WTC11 (cell line): ENCODE results near the gene RMDN3. TPM values are rescaled to one million over a fixed set of nuclear protein-coding genes. Genes with fewer than 3 reads are reported as not detected.

Experiments used
- ATAC-seq: fragments of 200-7000 bp; cut with Tn5 transposase; 2 replicates; pipeline ENCODE4 v1.10.0; 2021; ENCODE audit warnings: mild to moderate bottlenecking, moderate library complexity
- CTCF ChIA-PET: fragments of 300-600 bp; sonication (Branson Sonifier 250); formaldehyde crosslinking; loops from one replicate; lab custom pipeline; 2021; ENCODE audit warnings: antibody characterized with exemption; lab: Charles Lee
- POLR2A ChIA-PET: fragments of 350-600 bp; sonication (Branson Sonifier 250); formaldehyde crosslinking; loops from one replicate; lab custom pipeline; 2021; ENCODE audit warnings: antibody characterized with exemption; lab: Charles Lee
- DNase-seq: peaks from one replicate; pipeline ENCODE4 v3.0.0; 2021; ENCODE audit warnings: low spot score
- H3K27ac Mint-ChIP-seq: 2 replicates; pipeline ENCODE4 v1.8.0; 2021; ENCODE audit warnings: mixed read lengths
- H3K27me3 Mint-ChIP-seq: 2 replicates; pipeline ENCODE4 v1.8.0; 2021; ENCODE audit warnings: low read depth, mild to moderate bottlenecking, moderate library complexity, mixed read lengths
- H3K36me3 Mint-ChIP-seq: 2 replicates; pipeline ENCODE4 v1.8.0; 2021; ENCODE audit warnings: mixed read lengths
- H3K4me1 Mint-ChIP-seq: 2 replicates; pipeline ENCODE4 v1.8.0; 2022; ENCODE audit warnings: mixed read lengths
- H3K4me3 Mint-ChIP-seq: 2 replicates; pipeline ENCODE4 v1.8.0; 2021; ENCODE audit warnings: mild to moderate bottlenecking, moderate library complexity, mixed read lengths
- H3K9me3 Mint-ChIP-seq: 2 replicates; pipeline ENCODE4 v1.8.0; 2021; ENCODE audit warnings: mixed read lengths
- CTCF ChIP-seq: fragments of 200-600 bp; IDR thresholded peaks from 2 replicates; pipeline ENCODE4 v1.8.0; 2022; ENCODE audit warnings: antibody characterized with exemption
- E2F1 ChIP-seq: sonication (generic); formaldehyde crosslinking; IDR thresholded peaks from 2 replicates; pipeline ENCODE4 v1.8.0; 2022; ENCODE audit warnings: mild to moderate bottlenecking, missing genetic modification reagents
- ELF4 ChIP-seq: sonication (generic); formaldehyde crosslinking; IDR thresholded peaks from 2 replicates; pipeline ENCODE4 v1.8.1; 2022; ENCODE audit warnings: low read depth, mild to moderate bottlenecking, moderate library complexity, missing genetic modification reagents
- ETV6 ChIP-seq: sonication (generic); formaldehyde crosslinking; IDR thresholded peaks from 2 replicates; pipeline ENCODE4 v1.8.1; 2022; ENCODE audit warnings: mild to moderate bottlenecking, missing genetic modification reagents
- FOXK1 ChIP-seq: sonication (generic); formaldehyde crosslinking; IDR thresholded peaks from 2 replicates; pipeline ENCODE4 v1.8.0; 2022; ENCODE audit warnings: mild to moderate bottlenecking, moderate library complexity, missing genetic modification reagents
- JAZF1 ChIP-seq: fragments of 250-450 bp; sonication (Bioruptor Pico); IDR thresholded peaks from 2 replicates; pipeline ENCODE4 v1.9.0; 2021; ENCODE audit warnings: moderate library complexity, mild to moderate bottlenecking, inconsistent platforms
- JUN ChIP-seq: sonication (generic); formaldehyde crosslinking; IDR thresholded peaks from 2 replicates; pipeline ENCODE4 v1.8.0; 2023; ENCODE audit warnings: mild to moderate bottlenecking, missing genetic modification reagents
- KAT7 ChIP-seq: sonication (generic); formaldehyde crosslinking; IDR thresholded peaks from 2 replicates; pipeline ENCODE4 v1.8.1; 2023; ENCODE audit warnings: missing genetic modification reagents, mild to moderate bottlenecking, borderline replicate concordance
- MXD4 ChIP-seq: fragments of 250-450 bp; sonication (Bioruptor Pico); IDR thresholded peaks from 2 replicates; pipeline ENCODE4 v1.8.0; 2021; ENCODE audit warnings: mild to moderate bottlenecking, moderate library complexity, borderline replicate concordance
- NFYB ChIP-seq: sonication (generic); formaldehyde crosslinking; conservative IDR thresholded peaks from 2 replicates; pipeline ENCODE4 v1.8.0; 2022; ENCODE audit warnings: low read depth, missing genetic modification reagents
- NR1H2 ChIP-seq: sonication (generic); formaldehyde crosslinking; IDR thresholded peaks from 2 replicates; pipeline ENCODE4 v1.9.0; 2021; ENCODE audit warnings: mild to moderate bottlenecking, moderate library complexity, missing genetic modification reagents
- OVOL2 ChIP-seq: fragments of 250-450 bp; sonication (Bioruptor Pico); IDR thresholded peaks from 2 replicates; pipeline ENCODE4 v1.9.0; 2021; ENCODE audit warnings: mild to moderate bottlenecking, borderline replicate concordance
- RELA ChIP-seq: sonication (generic); formaldehyde crosslinking; IDR thresholded peaks from 2 replicates; pipeline ENCODE4 v1.8.1; 2022; ENCODE audit warnings: missing genetic modification reagents, mild to moderate bottlenecking, borderline replicate concordance
- RORB ChIP-seq: fragments of 250-450 bp; sonication (Bioruptor Pico); IDR thresholded peaks from 2 replicates; pipeline ENCODE4 v1.9.0; 2021; ENCODE audit warnings: mild to moderate bottlenecking
- SMAD4 ChIP-seq: sonication (generic); formaldehyde crosslinking; IDR thresholded peaks from 2 replicates; pipeline ENCODE4 v1.8.0; 2022; ENCODE audit warnings: mild to moderate bottlenecking, missing genetic modification reagents
- TCF7 ChIP-seq: sonication (generic); formaldehyde crosslinking; IDR thresholded peaks from 2 replicates; pipeline ENCODE4 v1.8.0; 2022; ENCODE audit warnings: mild to moderate bottlenecking, low read depth, missing genetic modification reagents, moderate library complexity
- ZNF121 ChIP-seq: sonication (generic); formaldehyde crosslinking; IDR thresholded peaks from 2 replicates; pipeline ENCODE4 v1.8.0; 2023; ENCODE audit warnings: missing genetic modification reagents
- ZNF219 ChIP-seq: sonication (generic); formaldehyde crosslinking; IDR thresholded peaks from 2 replicates; pipeline ENCODE4 v1.8.0; 2023; ENCODE audit warnings: missing genetic modification reagents, mild to moderate bottlenecking, borderline replicate concordance
- ZNF423 ChIP-seq: fragments of 250-450 bp; sonication (Bioruptor Pico); IDR thresholded peaks from 2 replicates; pipeline ENCODE4 v2.1.2; 2022; ENCODE audit warnings: mild to moderate bottlenecking, moderate library complexity
- total RNA-seq: library from RNA; stranded (reverse); gene quantifications from 3 replicates; pipeline ENCODE4 v1.2.3, GENCODE V29; 2021
- TF ChIP-seq, protein P1 (sequence below): sonication (generic); formaldehyde crosslinking; conservative IDR thresholded peaks from 2 replicates; pipeline ENCODE4 v1.8.1; 2022; ENCODE audit warnings: mild to moderate bottlenecking, missing genetic modification reagents
- TF ChIP-seq, protein P2 (sequence below): sonication (generic); formaldehyde crosslinking; IDR thresholded peaks from 2 replicates; pipeline ENCODE4 v1.8.1; 2022; ENCODE audit warnings: low read depth, mild to moderate bottlenecking, moderate library complexity, missing genetic modification reagents, borderline replicate concordance
- TF ChIP-seq, protein P3 (sequence below): fragments of 250-450 bp; sonication (Bioruptor Pico); IDR thresholded peaks from 2 replicates; pipeline ENCODE4 v1.9.0; 2021; ENCODE audit warnings: mild to moderate bottlenecking
- TF ChIP-seq, protein P4 (sequence below): fragments of 250-450 bp; sonication (Bioruptor Pico); IDR thresholded peaks from 2 replicates; pipeline ENCODE4 v1.9.0; 2021; ENCODE audit warnings: moderate library complexity, mild to moderate bottlenecking, inconsistent platforms, borderline replicate concordance
- TF ChIP-seq, protein P5 (sequence below): sonication (generic); formaldehyde crosslinking; IDR thresholded peaks from 2 replicates; pipeline ENCODE4 v1.8.1; 2022; ENCODE audit warnings: low read depth, missing genetic modification reagents, borderline replicate concordance
- TF ChIP-seq, protein P6 (sequence below): sonication (generic); formaldehyde crosslinking; IDR thresholded peaks from 2 replicates; pipeline ENCODE4 v1.8.0; 2022; ENCODE audit warnings: mild to moderate bottlenecking, missing genetic modification reagents

The RMDN3 gene
- total RNA-seq, 1 experiment from 2014 or later = 22.8 TPM

DNA sequence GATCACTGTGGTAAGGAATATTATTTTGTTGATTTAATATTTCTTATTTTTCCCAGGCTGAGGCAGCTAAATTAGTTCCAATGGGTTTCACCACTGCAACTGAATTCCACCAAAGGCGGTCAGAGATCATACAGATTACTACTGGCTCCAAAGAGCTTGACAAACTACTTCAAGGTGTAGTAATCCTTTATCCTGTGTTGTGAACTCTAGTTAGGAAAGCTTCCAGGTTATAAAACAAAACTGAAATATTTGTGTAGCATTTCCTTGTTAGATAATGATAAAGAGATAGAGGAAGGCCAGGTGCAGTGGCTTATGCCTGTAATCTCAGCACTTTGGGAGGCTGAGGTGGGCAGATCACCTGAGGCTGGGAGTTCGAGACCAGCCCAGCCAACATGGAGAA, 48.9 kb downstream of the RMDN3 start:
- TF ChIP-seq KAT7 (CRISPR knock-in tag) = no peak
- TF ChIP-seq ZNF121 (CRISPR knock-in tag) = no peak
- no peak for TF ChIP-seq RELA
- no peak for TF ChIP-seq ZNF423
- no peak for TF ChIP-seq TCF7
- TF ChIP-seq SMAD4 = no peak
- no peak for TF ChIP-seq ELF4 (CRISPR knock-in tag)
- TF ChIP-seq, protein P1, sequence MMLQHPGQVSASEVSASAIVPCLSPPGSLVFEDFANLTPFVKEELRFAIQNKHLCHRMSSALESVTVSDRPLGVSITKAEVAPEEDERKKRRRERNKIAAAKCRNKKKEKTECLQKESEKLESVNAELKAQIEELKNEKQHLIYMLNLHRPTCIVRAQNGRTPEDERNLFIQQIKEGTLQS (CRISPR knock-in tag) = no peak
- TF ChIP-seq OVOL2 (CRISPR knock-in tag) = no peak
- no peak for TF ChIP-seq JAZF1
- TF ChIP-seq ZNF219 (CRISPR knock-in tag) = no peak
- TF ChIP-seq, protein P2, sequence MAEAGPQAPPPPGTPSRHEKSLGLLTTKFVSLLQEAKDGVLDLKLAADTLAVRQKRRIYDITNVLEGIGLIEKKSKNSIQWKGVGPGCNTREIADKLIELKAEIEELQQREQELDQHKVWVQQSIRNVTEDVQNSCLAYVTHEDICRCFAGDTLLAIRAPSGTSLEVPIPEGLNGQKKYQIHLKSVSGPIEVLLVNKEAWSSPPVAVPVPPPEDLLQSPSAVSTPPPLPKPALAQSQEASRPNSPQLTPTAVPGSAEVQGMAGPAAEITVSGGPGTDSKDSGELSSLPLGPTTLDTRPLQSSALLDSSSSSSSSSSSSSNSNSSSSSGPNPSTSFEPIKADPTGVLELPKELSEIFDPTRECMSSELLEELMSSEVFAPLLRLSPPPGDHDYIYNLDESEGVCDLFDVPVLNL (CRISPR knock-in tag) = no peak
- TF ChIP-seq E2F1 (CRISPR knock-in tag) = no peak
- TF ChIP-seq, protein P3, sequence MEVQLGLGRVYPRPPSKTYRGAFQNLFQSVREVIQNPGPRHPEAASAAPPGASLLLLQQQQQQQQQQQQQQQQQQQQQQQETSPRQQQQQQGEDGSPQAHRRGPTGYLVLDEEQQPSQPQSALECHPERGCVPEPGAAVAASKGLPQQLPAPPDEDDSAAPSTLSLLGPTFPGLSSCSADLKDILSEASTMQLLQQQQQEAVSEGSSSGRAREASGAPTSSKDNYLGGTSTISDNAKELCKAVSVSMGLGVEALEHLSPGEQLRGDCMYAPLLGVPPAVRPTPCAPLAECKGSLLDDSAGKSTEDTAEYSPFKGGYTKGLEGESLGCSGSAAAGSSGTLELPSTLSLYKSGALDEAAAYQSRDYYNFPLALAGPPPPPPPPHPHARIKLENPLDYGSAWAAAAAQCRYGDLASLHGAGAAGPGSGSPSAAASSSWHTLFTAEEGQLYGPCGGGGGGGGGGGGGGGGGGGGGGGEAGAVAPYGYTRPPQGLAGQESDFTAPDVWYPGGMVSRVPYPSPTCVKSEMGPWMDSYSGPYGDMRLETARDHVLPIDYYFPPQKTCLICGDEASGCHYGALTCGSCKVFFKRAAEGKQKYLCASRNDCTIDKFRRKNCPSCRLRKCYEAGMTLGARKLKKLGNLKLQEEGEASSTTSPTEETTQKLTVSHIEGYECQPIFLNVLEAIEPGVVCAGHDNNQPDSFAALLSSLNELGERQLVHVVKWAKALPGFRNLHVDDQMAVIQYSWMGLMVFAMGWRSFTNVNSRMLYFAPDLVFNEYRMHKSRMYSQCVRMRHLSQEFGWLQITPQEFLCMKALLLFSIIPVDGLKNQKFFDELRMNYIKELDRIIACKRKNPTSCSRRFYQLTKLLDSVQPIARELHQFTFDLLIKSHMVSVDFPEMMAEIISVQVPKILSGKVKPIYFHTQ (CRISPR knock-in tag) = no peak
- TF ChIP-seq RORB (CRISPR knock-in tag) = no peak
- TF ChIP-seq NFYB = no peak
- Mint-ChIP-seq H3K4me1 (no peaks in the 10 kb centered on the region), H3K36me3 (peaks cover 53% of the 10 kb centered on the region), H3K4me3 (no peak overlapping the region), H3K27ac (no peak overlapping the region), H3K27me3 (no peaks in the 10 kb centered on the region), H3K9me3 (no peaks in the 10 kb centered on the region)
- POLR2A ChIA-PET = interaction anchor here (0.5 kb wide), 1 partner anchor 116 kb away, joined by 6 read pairs; no protein-coding TSS in a partner anchor
- CTCF ChIA-PET = interaction anchor here (0.6 to 1.6 kb wide), 2 partner anchors 12 to 58 kb away, joined by 3 read pairs; partner anchors contain the start of gene GCHFR
- ATAC-seq (no peak), DNase-seq (no peak)

DNA sequence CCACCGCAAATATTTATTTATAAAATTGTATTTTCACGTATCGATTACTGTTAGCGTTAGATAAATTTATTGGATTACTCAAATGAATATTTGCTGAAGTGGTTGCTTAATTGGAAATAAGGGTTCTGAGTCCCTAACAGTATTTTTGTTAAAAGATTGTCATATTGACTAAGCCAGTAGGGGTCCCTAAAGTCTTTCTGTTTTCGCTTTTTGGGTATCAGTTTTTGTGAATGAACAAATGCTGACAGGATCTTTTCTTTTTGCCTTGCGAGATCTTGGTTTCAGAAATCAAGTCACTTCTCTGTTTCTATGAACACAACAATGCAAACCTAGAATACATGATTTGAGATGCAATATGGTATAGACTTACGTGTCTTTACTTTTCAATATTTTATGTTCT, 53.0 kb downstream of the RMDN3 start:
- ChIA-PET POLR2A (interaction anchor here (0.6 kb wide), 1 partner anchor 22 kb away, joined by 3 read pairs; no protein-coding TSS in a partner anchor), CTCF (interaction anchor here (0.7 to 1.5 kb wide), 2 partner anchors 44 to 157 kb away, joined by 3 to 5 read pairs; no protein-coding TSS in a partner anchor)
- DNase-seq (no peak), ATAC-seq (no peak)
- no peaks in the 10 kb centered on the region for H3K9me3 Mint-ChIP-seq
- H3K4me1 Mint-ChIP-seq = no peaks in the 10 kb centered on the region
- H3K4me3 Mint-ChIP-seq = no peak overlapping the region
- H3K27ac Mint-ChIP-seq = 0 out of 2 replicates have a peak overlapping the region, but pooled peaks have one; percentile 81
- no peaks in the 10 kb centered on the region for H3K27me3 Mint-ChIP-seq
- peaks cover 60% of the 10 kb centered on the region for H3K36me3 Mint-ChIP-seq
- TF ChIP-seq SMAD4 = no peak
- TF ChIP-seq RORB (CRISPR knock-in tag) = no peak
- TF ChIP-seq, protein P4, sequence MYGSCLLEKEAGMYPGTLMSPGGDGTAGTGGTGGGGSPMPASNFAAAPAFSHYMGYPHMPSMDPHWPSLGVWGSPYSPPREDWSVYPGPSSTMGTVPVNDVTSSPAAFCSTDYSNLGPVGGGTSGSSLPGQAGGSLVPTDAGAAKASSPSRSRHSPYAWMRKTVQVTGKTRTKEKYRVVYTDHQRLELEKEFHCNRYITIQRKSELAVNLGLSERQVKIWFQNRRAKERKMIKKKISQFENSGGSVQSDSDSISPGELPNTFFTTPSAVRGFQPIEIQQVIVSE (CRISPR knock-in tag) = no peak
- TF ChIP-seq NR1H2 (CRISPR knock-in tag) = no peak
- TF ChIP-seq OVOL2 (CRISPR knock-in tag) = no peak
- TF ChIP-seq ETV6 = no peak
- TF ChIP-seq MXD4 = no peak
- no peak for TF ChIP-seq CTCF
- TF ChIP-seq, protein P2 (CRISPR knock-in tag) = no peak
- no peak for TF ChIP-seq FOXK1 (CRISPR knock-in tag)
- TF ChIP-seq, protein P5, sequence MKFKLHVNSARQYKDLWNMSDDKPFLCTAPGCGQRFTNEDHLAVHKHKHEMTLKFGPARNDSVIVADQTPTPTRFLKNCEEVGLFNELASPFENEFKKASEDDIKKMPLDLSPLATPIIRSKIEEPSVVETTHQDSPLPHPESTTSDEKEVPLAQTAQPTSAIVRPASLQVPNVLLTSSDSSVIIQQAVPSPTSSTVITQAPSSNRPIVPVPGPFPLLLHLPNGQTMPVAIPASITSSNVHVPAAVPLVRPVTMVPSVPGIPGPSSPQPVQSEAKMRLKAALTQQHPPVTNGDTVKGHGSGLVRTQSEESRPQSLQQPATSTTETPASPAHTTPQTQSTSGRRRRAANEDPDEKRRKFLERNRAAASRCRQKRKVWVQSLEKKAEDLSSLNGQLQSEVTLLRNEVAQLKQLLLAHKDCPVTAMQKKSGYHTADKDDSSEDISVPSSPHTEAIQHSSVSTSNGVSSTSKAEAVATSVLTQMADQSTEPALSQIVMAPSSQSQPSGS (CRISPR knock-in tag) = no peak
- TF ChIP-seq, protein P6, sequence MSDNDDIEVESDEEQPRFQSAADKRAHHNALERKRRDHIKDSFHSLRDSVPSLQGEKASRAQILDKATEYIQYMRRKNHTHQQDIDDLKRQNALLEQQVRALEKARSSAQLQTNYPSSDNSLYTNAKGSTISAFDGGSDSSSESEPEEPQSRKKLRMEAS (CRISPR knock-in tag) = no peak
- no peak for TF ChIP-seq ZNF423
- no peak for TF ChIP-seq JUN (CRISPR knock-in tag)
